ENCODE results near the gene NMNAT2.

Gene NMNAT2

GRCh38 chr1:183233113-183233512 is 185.1 kb downstream of the NMNAT2 start:
- DNase-seq, result no peak

DNA sequence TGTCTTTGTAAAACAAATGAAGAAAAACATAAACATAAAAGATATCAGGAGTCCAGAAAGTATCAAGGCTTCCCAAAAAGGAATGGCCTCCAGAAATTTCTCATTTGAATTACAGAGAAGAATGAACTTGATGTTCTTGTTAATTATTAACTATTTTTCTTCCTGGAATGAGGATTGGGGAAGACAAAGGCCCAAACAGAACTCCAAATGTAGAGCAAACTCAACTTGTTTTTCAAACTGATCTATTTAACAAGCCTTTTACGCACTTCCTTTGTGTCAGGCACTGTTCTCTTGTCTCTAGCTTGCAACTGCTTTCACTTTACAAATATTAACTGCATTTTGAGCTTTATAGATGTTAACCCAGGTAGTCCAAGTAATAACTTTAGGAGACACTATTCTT is 186.6 kb downstream of the NMNAT2 start:
- no peak for DNase-seq

DNA sequence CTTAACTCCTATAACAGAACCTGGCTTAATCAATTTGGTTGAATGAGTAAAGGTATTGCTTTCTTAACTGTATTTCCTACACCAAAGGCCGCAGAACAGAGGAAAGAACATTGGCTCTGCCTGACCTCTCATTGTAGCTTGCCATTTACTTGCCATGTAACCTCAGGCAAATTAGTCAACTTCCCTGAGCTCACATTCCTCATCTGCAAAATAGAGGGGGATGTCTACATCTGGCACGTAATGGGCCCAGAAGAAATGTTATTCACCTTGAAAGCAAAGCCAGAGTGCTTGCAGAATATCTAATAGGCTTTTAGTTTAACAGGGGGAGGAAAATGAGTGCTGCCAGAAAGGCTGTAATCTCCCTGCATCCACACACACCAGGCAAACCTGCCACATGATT is 187.8 kb downstream of the NMNAT2 start:
- DNase-seq, result no peak

DNA sequence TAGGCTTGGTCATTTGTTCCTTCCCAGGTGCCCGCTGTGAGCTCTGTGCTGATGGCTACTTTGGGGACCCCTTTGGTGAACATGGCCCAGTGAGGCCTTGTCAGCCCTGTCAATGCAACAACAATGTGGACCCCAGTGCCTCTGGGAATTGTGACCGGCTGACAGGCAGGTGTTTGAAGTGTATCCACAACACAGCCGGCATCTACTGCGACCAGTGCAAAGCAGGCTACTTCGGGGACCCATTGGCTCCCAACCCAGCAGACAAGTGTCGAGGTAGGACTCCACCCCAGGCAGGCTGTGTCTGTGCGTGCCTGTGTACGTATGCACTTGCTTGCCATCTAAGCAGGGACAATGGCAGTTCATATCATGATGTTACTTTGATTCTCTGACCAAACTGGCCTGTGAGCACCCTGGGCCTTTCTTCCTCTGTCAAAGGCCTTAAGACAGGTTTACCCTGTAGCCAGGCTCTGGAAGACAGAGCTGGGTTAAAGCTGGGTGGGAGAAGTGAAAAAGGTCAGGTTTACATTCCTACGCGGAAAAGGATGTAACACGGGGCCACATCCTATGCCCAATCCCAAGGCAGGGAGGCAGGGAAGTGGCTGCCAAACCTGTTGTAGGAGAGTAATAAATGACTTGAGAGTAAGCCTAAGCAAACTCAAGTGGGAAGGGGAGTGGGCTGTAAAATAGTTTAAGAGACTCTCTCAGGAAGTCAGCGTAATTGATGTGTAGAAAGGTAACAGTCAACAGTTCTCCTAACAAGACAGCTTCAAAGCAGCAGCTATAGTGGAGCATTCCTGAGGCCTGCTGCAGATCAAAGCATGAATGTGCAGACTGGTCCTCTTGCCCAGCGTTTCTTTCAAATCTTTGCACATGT is 189.6 kb downstream of the NMNAT2 start:
- no peak for DNase-seq

DNA sequence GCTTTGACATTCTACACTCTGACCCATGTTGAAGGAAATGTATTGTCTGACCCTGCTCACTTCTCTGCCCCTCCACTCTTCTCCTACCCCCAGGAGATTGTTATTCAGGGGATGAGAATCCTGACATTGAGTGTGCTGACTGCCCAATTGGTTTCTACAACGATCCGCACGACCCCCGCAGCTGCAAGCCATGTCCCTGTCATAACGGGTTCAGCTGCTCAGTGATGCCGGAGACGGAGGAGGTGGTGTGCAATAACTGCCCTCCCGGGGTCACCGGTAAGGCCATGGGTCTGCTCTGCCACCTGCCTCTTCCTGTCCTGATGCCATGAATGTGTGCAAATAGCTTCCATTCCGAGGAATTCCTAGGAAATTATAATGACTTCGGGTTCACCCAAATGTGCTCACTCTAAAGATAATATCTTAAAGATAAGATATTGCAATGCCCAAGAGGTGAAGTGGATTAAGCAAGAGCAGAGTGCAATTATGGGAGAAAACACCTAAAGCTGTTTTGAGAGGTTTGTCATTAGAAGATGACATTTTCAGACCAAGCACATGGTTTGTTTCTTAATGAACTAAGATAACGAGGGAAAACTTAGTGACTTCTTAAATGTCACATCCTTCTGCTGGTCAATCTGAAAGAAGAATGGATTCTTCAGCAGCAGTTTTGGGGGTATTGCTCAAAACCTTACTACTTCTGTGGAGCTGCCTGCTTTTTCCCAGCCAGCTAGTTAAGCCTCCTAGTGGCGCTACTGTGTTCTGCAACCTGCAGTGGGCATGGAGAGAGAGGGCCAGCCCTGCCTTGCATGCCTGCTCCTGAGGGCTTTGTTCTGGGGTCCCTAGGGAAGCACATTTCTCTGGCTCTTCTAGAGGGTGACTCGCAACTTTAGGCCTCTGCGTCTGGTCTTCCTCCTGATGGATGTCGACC is 190.5 kb downstream of the NMNAT2 start:
- DNase-seq, result peak; percentile 20

DNA sequence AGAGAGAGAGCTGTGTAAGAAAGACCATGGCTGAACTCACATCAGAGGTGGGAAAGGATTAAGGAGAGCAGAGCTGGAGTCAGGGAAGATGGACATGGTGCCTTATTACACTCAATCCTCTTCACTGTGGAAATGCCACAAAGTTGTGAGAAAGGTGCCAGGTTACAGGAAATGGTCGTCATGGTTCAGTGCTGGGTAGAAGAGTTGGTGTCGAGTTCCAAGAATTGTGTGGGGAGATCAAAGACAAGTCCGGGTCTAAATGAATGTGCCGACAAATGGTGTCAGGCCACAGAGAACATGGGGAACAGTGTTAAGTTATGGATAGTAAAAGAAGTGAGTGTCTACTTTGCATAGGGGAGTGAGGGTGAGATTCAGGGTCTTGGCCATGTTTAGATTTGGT is 191.2 kb downstream of the NMNAT2 start:
- no peak for DNase-seq

GRCh38 chr1:183226361-183226760 is 191.8 kb downstream of the NMNAT2 start:
- no peak for DNase-seq

DNA sequence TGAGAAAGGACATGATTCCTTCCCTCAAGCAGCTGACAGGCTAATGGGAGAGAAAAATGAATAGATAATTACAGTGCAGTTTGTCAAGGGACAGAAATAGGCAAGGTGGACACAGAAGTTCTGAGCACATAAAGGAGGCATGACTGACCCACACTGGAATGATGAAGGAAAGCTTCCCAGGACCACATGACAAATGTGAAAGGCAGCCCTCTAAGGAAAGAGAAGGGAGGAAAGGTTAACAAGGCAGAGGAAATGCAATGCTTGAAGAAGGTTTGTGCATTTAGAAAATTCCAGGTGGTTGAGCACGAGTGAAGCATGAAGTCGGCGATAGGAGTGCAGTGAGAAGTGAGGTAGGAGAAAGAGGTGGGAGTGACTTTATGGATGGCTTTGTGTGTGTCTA is 194.7 kb downstream of the NMNAT2 start:
- peak; percentile 96 for DNase-seq

DNA sequence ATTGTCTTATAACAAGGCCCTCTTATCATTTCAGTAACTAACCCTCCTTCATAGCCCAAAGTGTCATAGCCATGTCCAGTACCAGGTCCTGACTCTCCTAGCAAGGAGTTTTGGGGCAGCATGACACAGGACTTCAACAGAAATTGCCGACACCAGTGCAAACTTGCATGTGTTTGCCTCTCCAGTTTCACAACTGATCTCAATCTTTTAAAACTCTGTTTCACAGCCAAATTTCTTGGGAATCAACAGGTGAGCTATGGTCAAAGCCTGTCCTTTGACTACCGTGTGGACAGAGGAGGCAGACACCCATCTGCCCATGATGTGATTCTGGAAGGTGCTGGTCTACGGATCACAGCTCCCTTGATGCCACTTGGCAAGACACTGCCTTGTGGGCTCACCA is 195.3 kb downstream of the NMNAT2 start:
- no peak for DNase-seq

- no peak for DNase-seq
These were observed 198.6 kb downstream of the NMNAT2 start for GRCh38 chr1:183219616-183220009.

- no peak for DNase-seq
These were observed 199.1 kb downstream of the NMNAT2 start for GRCh38 chr1:183218971-183219615.

DNA sequence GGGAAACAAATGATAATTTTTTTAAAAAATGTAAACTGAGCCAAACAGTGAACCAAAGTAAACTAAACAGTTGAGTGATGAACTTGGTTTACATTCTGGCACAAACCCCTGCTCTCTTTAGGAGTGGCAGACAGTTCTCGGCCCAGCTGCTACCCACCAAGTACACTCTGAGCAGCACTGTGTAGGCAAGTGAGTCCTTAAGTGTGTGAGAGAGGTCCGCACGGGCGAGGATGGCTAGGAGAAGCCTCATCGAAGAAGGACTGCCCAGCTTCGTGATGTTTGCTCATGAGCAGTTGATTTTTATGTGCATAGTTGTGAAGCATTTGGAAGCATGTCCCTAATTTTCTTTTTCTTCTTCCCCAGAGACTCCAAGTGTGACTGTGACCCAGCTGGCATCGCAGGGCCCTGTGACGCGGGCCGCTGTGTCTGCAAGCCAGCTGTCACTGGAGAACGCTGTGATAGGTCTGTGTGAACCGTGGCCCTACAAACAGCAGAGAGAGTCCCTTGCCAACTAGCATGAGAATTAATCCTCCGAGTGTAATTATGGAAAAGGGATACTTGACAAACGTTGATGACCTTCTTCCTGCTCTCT is 200.1 kb downstream of the NMNAT2 start:
- no peak for DNase-seq

DNA sequence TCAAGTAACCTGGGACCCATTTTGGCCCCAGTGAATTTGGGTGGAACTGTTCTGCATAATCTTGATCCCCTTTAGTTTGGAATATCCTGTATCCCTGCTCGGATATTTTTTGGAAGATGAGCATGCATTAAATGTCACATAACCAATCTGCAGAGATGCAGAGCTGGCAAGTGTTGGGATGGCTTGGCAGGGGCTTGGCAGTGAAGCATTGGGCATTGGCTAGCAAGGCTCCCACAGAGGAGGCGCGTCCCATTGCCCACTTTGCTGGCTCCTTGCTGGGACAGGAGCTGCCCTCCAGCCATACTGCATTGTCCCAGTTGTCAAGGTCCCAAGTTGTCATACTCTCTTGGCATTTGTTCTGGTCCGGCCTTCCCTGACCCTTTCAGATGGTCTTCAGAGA is 202.2 kb downstream of the NMNAT2 start:
- no peak for DNase-seq

DNA sequence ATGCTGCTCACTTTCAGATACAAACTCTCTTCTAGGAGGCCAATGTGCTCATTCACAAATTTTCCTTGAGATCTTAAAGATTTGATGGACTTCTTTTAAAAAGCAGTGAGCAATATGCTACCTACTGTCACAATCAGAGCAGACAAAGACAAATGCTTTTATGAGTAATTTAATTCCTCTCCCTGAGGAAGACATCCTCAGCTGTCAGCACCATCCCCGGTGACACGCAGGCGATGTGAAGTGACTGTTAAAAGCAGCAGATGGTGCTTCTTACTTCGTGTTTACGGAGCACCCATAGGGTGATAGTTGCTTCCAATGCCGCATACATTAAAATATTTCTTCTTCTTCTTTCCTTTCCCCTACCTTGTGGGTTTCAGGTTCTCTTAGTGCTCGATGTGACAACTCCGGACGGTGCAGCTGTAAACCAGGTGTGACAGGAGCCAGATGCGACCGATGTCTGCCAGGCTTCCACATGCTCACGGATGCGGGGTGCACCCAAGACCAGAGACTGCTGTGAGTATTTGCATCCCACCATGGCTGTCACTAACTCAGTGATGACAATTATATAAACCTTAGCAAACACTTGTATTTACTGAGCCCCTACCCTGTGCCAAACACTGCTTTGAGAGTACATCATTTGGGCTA is 203.0 kb downstream of the NMNAT2 start:
- DNase-seq, result no peak

GRCh38 chr1:183214021-183214970 is 203.9 kb downstream of the NMNAT2 start:
- peak; percentile 24 for DNase-seq

GRCh38 chr1:183212870-183213269 is 205.3 kb downstream of the NMNAT2 start:
- no peak for DNase-seq

GRCh38 chr1:183210681-183211080 is 207.5 kb downstream of the NMNAT2 start:
- no peak for DNase-seq

- DNase-seq, result peak; percentile 84
These were observed 208.5 kb downstream of the NMNAT2 start for GRCh38 chr1:183209533-183210158.

DNA sequence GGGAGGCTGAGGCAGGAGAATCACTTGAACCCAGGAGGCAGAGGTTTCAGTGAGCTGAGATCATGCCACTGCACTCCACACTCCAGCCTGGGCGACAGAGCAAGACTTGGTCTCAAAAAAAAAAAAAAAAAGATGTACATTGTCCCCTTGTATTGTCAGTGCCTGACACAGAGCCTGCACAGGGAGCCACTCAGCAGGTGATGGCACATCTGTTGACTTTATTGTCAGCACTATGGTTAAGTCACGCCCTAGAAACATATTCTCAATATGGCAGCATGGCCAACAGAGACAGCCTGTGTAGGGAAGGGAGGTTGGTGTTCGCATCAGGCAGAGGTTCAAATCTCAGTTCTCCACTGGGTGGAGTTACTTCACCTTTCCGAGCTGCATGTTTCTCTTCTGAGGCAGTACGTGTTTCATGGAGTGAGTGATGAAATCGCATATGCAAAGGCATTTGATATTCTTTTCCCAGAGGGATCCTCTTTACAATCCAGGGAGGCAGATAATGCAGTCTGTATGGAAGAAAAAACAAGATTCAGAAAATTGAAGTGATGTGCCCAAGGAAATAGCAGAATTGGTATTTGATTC is 211.6 kb downstream of the NMNAT2 start:
- no peak for DNase-seq

DNA sequence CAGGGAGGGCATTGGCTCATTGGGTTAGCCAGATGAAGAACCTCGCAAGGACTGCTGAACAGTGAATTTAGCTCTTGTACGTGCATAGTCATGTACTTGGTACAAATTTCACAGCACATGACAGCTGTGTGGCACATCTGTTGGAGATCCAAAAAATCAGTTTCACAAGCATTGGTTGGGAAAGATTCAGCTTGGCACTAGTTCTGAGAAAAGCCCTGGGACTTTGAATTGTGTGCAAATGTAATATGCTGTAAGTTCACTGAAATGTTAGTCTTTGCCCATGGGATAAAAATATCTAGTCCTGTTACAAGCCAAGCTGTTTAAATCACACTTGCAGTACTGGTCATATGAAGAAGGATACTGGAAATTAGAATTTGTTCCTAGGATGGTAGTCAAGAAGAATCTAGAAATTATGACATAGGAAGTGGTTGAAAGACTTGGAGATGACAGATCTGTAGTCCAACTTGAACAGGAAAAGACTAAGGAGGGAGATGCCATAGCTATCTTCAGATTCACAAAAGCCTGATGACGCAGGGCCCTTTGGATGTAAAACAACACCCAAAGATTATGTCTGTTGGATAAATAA is 212.9 kb downstream of the NMNAT2 start:
- no peak for DNase-seq

Measured in kidney glomerular epithelial cell (primary cell).